Dermis microvascular lymphatic vessel endothelial cell (primary cell): ENCODE results near the gene OPHN1. TPM values are rescaled to one million over a fixed set of nuclear protein-coding genes. Genes with fewer than 3 reads are reported as not detected.

Experiments used
- DNase-seq, 2 donors: peaks; one replicate each; pipeline versions ENCODE4 v3.0.0 to v3.0.0-alpha.2; 2010; ENCODE audit warnings: low read depth in 2 of 2
- total RNA-seq: library from RNA; depleted of rRNA; stranded (reverse); fragments of >200 nt; gene quantifications from 2 replicates; pipeline ENCODE4 v1.2.1, GENCODE V29; 2014

OPHN1 gene, protein sequence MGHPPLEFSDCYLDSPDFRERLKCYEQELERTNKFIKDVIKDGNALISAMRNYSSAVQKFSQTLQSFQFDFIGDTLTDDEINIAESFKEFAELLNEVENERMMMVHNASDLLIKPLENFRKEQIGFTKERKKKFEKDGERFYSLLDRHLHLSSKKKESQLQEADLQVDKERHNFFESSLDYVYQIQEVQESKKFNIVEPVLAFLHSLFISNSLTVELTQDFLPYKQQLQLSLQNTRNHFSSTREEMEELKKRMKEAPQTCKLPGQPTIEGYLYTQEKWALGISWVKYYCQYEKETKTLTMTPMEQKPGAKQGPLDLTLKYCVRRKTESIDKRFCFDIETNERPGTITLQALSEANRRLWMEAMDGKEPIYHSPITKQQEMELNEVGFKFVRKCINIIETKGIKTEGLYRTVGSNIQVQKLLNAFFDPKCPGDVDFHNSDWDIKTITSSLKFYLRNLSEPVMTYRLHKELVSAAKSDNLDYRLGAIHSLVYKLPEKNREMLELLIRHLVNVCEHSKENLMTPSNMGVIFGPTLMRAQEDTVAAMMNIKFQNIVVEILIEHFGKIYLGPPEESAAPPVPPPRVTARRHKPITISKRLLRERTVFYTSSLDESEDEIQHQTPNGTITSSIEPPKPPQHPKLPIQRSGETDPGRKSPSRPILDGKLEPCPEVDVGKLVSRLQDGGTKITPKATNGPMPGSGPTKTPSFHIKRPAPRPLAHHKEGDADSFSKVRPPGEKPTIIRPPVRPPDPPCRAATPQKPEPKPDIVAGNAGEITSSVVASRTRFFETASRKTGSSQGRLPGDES
- 5.5 and 7.1 TPM in 2 replicates for total RNA-seq

GRCh38 chrX:68433155-68433980 lies at the start of gene OPHN1:
TSS of gene OPHN1 (minus strand) at chrX:68433495. CDS start at chrX:68433020, 475 bp downstream.
- DNase-seq: peak; percentile 22 to 64

DNA sequence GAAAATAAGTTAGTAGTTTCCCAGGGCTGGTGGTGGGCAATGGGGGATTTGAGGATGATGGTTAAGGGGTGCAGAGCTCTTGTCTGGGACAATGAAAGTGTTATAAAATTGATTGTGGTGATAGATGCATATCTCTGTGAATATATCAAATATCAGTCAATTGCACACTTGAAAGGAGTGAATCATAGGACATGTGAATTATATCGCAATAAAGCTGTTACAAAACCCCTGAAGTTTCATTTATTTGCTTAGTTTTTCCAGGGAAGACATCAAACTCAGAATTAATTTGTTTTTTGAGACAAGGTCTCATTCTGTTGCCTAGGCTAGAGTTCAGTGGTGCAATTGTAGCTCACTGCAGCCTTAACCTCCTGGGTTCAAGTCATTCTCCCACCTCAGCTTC lies 47.7 kb upstream of the OPHN1 start:
- DNase-seq: no peak

GRCh38 chrX:68464796-68465195 lies 31.5 kb upstream of the OPHN1 start:
- DNase-seq: no peak

GRCh38 chrX:68463880-68464279 lies 30.6 kb upstream of the OPHN1 start:
- DNase-seq: no peak

DNA sequence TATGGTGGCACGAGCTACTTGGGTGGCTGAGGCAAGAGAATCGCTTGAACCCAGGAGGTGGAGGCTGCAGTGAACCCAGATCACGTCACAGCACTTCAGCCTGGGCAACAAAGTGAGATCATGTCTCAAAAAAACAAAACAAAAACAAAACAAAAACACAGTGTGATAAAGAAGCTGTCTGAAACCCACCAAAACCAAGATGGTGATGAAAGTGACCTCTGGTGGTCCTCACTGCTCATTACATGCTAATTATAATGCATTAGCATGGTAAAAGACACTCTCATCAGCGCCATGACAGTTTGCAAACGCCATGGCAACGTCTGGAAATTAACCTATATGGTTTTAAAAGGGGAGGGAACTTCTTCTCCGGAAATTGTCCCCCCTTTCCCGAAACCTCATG lies 29.4 kb upstream of the OPHN1 start:
- DNase-seq: peak; percentile 34 to 48

DNA sequence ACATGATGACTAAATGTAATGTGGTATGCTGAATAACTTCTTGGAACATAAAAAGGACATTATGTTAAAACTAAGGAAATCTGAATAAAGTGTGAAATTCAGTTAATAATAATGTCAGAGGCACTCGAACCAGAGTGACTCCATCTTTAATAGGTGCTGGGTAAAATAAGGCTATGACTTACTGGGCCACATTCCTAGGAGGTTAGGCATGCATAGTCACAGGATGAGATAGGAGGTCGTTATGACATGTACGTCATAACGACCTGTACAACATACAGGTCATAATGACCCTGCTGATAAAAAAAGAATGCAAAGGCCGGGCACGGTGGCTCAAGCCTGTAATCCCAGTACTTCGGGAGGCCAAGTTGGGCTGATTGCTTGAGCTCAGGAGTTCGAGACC lies 28.9 kb upstream of the OPHN1 start:
- peak in 1 of 2 donors; percentile 30 for DNase-seq

GRCh38 chrX:68461576-68461975 lies 28.3 kb upstream of the OPHN1 start:
- no peak for DNase-seq

DNA sequence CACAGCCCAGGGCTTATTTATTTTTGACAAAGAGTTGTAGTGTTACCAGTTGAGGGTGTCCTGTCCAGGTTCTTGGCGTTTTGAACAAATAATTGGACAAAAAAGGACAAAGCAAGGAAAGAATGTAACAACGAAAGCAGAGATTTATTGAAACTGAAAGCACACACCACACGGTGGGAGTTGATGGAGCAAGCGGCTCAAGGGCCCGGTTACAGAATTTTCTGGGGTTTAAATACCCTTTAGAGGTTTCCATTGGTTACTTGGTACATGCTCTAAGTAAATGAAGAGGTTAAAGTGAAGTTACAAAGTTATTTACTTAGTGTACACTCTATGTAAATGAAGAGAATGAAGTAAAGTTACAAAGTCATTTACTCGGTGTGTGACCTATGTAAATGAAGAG lies 27.8 kb upstream of the OPHN1 start:
- no peak for DNase-seq

DNA sequence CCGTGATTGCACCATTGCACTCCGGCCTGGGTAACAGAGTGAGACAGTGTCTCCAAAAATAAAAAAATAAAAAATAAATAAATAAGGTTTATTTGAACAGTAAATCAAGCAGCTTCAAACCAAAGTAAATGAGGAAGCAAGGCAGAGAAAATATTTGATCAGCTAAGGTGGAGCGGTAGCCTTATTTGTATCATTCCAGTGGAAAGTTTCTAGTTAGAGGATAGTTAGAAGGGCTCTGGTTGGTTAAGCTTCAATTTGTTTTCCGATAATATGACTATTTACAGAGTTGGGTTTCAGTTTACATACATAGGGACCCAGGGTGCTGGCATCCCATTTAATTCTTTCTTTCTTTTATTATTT lies 21.8 kb upstream of the OPHN1 start:
- no peak for DNase-seq

DNA sequence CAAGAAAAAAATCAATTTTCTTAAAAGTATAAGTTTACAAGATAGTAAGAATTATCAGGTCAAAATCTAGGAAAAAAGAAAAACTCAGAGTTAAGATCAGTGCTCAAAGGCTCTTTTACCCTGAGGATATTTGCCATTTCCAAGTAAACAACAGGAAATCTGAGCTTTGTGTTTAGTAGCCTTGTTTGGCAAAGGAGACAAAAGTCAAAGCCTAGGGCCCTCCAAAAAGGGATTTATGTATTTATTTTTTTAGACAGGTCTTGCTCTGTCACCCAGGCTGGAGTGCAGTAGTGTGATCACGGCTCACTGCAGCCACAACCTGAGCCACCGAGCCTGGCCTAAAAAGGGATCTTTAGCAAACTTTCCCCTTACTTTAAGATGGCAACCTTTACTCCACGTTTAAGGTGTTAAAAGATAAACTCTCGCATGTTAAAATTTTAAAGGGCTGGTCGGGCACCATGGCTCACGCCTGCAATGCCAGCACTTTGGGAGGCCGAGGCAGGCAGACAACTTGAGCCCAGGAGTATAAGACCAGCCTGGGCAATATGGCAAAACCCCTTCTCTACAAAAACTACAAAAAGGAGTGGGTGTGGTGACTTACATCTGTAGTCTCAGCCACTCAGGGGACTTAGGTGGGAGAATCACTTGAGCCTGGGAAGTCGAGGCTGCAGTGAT lies 21.3 kb upstream of the OPHN1 start:
- no peak for DNase-seq

- no peak for DNase-seq
Observed at GRCh38 chrX:68451720-68452119, 18.4 kb upstream of the OPHN1 start.

GRCh38 chrX:68443155-68443868 lies 10.0 kb upstream of the OPHN1 start:
- peak; percentile 67 to 74 for DNase-seq

DNA sequence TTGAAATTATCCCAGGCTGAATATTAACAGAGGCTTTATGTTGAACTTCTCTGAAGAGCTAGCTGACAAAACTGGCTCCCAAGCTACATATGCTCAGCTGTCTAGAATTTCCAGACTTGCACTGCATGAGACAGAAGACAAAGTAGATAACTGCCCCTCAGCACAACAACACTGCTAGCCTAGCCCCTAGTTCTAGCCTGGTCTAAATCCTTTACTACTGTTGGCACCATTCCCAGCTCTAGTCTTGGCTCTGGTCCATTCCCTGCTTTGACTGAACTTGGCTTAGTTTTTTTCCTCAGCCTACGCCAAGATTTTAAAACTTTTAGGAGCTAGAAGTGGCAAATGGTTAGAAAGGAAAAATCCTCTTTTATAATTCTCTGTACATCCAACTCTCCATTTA lies 7.6 kb upstream of the OPHN1 start:
- DNase-seq: peak; percentile 72 to 85

GRCh38 chrX:68440442-68440841 lies 7.1 kb upstream of the OPHN1 start:
- DNase-seq: no peak

- no peak for DNase-seq
Observed at GRCh38 chrX:68439341-68439740, 6.0 kb upstream of the OPHN1 start.

- DNase-seq: no peak
Observed at GRCh38 chrX:68438575-68438974, 5.3 kb upstream of the OPHN1 start.

DNA sequence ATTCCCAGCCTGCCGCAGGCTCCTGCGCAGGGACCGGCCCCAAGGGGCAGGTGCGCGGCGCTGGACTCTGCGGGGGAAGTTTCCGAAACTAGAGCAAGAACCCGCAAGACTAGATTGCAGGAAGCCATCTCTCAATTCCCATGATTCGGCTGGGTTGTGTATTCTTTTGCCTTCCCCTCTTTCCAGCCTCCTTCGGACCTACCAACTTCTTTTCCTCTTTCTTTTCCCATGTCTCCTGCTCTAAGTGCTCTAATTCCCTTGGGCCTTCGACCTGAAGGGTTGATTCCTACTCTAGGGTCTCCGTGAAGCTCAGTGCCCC lies 645 bp upstream of the OPHN1 start:
- DNase-seq: no peak

DNA sequence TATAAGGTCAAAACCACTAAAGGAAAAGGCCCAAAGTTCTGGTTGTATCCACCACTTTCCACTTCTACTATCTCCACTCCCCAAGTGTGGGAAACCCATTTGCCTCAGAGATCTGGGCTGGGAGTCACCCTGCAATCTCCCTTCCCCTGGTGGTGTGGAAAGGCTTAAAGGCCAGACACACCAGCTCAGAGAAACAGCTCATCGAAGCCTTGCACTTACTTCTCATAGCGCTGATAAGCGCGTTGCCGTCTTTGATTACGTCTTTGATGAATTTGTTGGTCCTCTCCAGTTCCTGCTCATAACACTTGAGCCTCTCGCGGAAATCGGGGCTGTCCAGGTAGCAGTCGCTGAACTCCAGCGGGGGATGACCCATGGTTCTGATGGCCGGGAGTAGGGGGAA lies 647 bp downstream of the OPHN1 start:
- peak in 1 of 2 donors; percentile 8 for DNase-seq

DNA sequence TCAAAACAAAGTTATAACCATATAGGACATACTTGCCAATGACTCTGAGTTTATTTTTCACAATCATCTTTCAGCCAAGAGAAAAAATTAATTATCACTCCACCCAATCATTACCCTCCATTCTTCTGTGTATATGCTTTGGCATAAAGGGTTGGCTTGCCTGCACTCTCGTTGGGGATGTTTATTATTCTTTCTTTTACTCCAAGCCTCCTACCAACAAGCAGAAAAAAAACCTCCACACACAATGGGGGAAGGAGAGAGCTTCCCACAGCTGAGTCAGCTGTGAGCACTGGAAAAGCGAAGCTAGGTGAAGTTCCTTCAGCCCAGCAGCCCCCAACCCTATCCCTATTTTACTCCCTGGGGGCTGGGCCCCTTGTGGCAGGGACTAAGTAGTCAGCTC lies 1.5 kb downstream of the OPHN1 start:
- peak in 1 of 2 donors; percentile 12 for DNase-seq

DNA sequence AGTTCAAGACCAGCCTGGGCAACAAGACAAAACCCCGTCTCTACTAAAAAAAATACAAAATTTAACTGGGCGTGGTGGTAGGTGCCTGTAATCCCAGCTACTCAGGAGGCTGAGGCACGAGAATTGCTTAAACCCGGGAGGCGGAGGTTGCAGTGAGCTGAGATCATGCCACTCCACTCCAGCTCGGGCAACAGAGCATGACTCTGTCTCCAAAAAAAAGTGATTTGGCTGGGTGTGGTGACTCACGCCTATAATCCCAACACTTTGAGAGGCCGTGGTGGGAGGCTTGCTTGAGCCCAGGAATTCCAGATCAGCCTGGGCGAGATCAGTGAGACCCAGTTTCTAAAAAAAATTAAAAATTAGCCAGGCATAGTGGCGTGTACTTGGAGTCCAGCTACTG lies 4.1 kb downstream of the OPHN1 start:
- DNase-seq: no peak

DNA sequence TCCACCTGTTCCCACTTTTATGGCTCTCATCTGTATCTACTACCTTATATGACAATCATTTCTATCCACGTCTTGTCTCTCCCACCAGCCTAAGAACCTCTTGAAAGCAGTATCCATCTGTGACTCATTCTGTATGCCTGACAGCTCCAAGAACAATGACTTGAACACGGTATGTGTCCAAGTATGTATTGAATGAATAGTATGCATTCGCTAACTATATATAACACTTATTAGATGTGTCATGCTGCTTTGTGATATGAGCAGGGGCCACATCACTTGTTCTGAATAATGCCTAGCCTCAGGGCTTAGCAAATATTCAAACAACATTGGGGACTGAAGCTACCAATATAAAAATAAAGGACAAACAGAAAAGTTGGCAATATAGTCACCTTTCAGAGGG lies 4.9 kb downstream of the OPHN1 start:
- DNase-seq: peak in 1 of 2 donors; percentile 17
